Peyer's patch (tissue), 4 donors: ENCODE measurements around the gene IFT81. TPM values are rescaled to one million over a fixed set of nuclear protein-coding genes. Genes with fewer than 3 reads are reported as not detected.
A peak's percentile ranks its signal among the peaks of the same experiment; 100 is the strongest.
"Not testable (repeated sequence)": the region's sequence is repeated elsewhere in the genome, so short reads cannot be mapped to it uniquely, and the experiment has no call there.

ENCODE experiments used
- DNase-seq, 3 donors: peaks; one replicate each; pipeline ENCODE4 v3.0.0-alpha.2; 2017 to 2019
- H3K27ac ChIP-seq, 4 donors: fragments of 200-600 bp; sonication (generic); one replicate each; pipeline ENCODE4 v1.5.1; 2016 to 2019
- H3K27me3 ChIP-seq, 2 donors: fragments of 200-600 bp; sonication (generic); one replicate each; pipeline ENCODE4 v1.5.1; 2019
- H3K36me3 ChIP-seq, 3 donors: fragments of 200-600 bp; sonication (generic); one replicate each; pipeline ENCODE4 v1.5.1; 2016 to 2019
- H3K4me1 ChIP-seq, 4 donors: fragments of 200-600 bp; sonication (generic); one replicate each; pipeline ENCODE4 v1.5.1; 2016 to 2019
- H3K4me3 ChIP-seq, 4 donors: fragments of 200-600 bp; sonication (generic); 1 replicate in 3 of 4; 2 replicates in 1 of 4; pipeline ENCODE4 v1.5.1; 2016 to 2019; ENCODE audit warnings: mild to moderate bottlenecking in 1 of 4
- H3K9me3 ChIP-seq, 4 donors: fragments of 200-600 bp; sonication (generic); one replicate each; pipeline ENCODE4 v1.5.1; 2016 to 2019; ENCODE audit warnings: mild to moderate bottlenecking in 1 of 4
- POLR2A ChIP-seq, 2 donors: fragments of 450-650 bp; IDR thresholded peaks; one replicate each; pipeline ENCODE4 v1.5.1; 2017; ENCODE audit warnings: antibody characterized with exemption in 2 of 2, mild to moderate bottlenecking in 2 of 2, moderate library complexity in 2 of 2
- total RNA-seq, 4 donors: library from RNA; depleted of rRNA; stranded (reverse); fragments of >200 nt; gene quantifications; one replicate each; pipeline ENCODE4 v1.1.0, GENCODE V29; 2016
- TF ChIP-seq, protein P1 (sequence below), 6 experiments: fragments of 450-650 bp in 4 of 6; fragments of 200-600 bp in 2 of 6; sonication (generic) in 1 of 6; IDR thresholded peaks; one replicate each; pipeline ENCODE4 v1.5.1; 2017 to 2019; ENCODE audit warnings: antibody characterized with exemption in 6 of 6, mild to moderate bottlenecking in 3 of 6, moderate library complexity in 1 of 6

Gene IFT81
- total RNA-seq, 4 donors from 2014 or later = 2.5 to 20.6 (median 7.5) TPM

DNA sequence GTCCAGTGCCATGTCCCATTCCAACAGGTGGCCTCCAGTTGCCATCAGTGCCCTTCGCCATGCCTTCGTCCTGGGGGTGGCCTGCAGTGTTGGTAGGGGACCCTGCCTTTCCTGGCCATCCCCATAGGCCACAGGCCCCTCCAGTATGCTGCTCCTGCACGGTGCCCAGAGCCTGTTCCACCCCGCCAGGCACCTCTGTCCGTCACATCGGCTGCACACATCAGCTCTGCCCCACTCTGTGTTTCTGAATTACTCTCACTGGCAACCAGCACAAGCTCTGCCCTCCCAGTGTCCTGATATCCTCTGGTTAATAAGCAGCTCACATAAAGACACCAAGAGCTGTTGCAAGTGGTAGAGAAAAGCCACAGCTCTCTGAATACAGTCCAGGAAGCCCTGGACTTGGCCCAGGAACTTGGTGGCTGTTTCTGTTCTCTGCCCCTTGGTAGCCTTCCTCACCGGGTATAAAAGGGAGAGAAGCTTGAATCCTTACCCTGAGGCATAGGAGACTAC, 125.6 kb downstream of the IFT81 start:
- TF ChIP-seq, protein P1, sequence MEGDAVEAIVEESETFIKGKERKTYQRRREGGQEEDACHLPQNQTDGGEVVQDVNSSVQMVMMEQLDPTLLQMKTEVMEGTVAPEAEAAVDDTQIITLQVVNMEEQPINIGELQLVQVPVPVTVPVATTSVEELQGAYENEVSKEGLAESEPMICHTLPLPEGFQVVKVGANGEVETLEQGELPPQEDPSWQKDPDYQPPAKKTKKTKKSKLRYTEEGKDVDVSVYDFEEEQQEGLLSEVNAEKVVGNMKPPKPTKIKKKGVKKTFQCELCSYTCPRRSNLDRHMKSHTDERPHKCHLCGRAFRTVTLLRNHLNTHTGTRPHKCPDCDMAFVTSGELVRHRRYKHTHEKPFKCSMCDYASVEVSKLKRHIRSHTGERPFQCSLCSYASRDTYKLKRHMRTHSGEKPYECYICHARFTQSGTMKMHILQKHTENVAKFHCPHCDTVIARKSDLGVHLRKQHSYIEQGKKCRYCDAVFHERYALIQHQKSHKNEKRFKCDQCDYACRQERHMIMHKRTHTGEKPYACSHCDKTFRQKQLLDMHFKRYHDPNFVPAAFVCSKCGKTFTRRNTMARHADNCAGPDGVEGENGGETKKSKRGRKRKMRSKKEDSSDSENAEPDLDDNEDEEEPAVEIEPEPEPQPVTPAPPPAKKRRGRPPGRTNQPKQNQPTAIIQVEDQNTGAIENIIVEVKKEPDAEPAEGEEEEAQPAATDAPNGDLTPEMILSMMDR (IDR thresholded peaks at IDR 0.05) = peak in 1 of 6 experiments; percentile 12
- TF ChIP-seq POLR2A (IDR thresholded peaks at IDR 0.05) = peak; percentile 74 to 94
- H3K27ac ChIP-seq = peak overlapping the region in 3 of 4 donors; percentile 82 to 94 (median 88)
- no peaks in the 10 kb centered on the region for H3K27me3 ChIP-seq
- peaks cover 0 to 55% (median 9%) of the 10 kb centered on the region in 4 donors for H3K4me1 ChIP-seq
- DNase-seq = peak in 2 of 3 donors; percentile 77 to 80
- no peaks in the 10 kb centered on the region for H3K9me3 ChIP-seq
- peak overlapping the region in 2 of 4 donors; percentile 4 to 16 for H3K4me3 ChIP-seq
- H3K36me3 ChIP-seq = no peaks in the 10 kb centered on the region

DNA sequence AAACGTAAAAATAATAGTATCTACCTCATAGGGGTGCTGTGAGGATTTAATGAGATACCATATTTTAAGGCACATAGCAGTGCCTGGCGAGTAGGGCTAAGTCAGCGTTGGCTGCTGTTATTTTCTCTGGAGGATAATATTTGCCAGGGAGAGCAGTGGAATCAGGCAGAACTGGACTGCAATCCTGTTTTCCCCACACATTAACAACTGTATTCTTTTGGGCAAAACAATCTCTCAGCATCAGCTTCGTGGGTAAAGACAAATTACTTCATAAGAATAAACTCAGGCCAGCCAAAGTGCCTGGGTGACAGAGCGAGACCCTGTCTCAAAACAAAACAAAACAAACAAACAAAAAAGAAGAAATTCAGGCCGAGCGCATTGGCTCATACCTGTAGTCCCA, 127.2 kb downstream of the IFT81 start:
- no peaks in the 10 kb centered on the region for H3K9me3 ChIP-seq
- no peaks in the 10 kb centered on the region for H3K36me3 ChIP-seq
- no peak for DNase-seq
- H3K4me3 ChIP-seq = no peak overlapping the region
- no peak overlapping the region for H3K27ac ChIP-seq
- TF ChIP-seq, protein P1 (IDR thresholded peaks at IDR 0.05) = no peak
- TF ChIP-seq POLR2A (IDR thresholded peaks at IDR 0.05) = no peak
- H3K27me3 ChIP-seq = no peaks in the 10 kb centered on the region
- H3K4me1 ChIP-seq = peaks cover 0 to 43% (median 7%) of the 10 kb centered on the region in 4 donors

DNA sequence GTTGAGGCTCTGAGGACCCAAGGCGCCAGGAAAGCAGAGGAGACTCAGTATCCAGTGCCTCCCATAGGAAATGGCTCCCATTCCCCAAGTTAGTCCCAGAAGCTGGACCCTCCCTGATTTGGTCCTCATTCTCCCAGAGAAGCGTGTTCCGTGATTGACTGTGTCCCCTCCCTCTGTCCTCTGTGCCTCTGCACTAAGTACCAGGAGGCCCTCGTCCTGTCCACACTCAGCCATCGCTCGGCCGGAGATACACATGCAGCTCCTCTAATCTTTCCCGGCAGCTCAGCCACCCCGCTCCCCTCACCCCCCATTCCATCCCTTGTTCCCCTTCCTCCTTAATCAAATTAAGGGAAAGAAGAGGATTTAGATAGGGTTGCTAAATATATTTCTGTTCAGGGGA, 128.6 kb downstream of the IFT81 start:
- H3K27me3 ChIP-seq = no peaks in the 10 kb centered on the region
- DNase-seq = no peak

DNA sequence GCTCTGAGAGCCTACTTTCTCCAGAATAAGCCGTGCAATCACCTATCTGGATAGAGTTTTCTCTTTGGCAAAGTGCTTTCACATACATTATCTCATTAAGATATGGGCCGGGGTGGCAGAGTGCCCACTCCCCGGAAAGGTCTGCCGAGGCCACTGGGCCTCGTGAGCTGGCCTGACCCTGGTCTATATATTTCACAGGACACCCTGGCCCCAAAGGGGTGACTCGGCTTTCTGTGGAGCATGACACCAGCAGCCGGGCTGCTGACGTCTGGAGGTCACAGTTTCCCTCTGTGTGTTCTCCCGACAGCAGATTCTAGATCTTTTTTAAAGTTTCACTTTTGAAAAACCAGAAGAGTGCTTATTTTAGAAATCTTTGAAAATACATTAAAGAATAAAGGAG, 129.0 kb downstream of the IFT81 start:
- Histone ChIP-seq H3K4me1 (peaks cover 0 to 43% (median 5%) of the 10 kb centered on the region in 4 donors), H3K27ac (peak overlapping the region in 3 of 4 donors; percentile 6 to 34 (median 17)), H3K36me3 (no peaks in the 10 kb centered on the region), H3K9me3 (no peaks in the 10 kb centered on the region), H3K4me3 (no peak overlapping the region), H3K27me3 (no peaks in the 10 kb centered on the region)
- peak in 1 of 3 donors; percentile 64 for DNase-seq
- TF ChIP-seq, protein P1 (IDR thresholded peaks at IDR 0.05) = no peak
- no peak for TF ChIP-seq POLR2A (IDR thresholded peaks at IDR 0.05)

More for the DNA sequence above, 128.6 kb downstream of the IFT81 start:
- Histone ChIP-seq H3K4me1 (peaks cover 0 to 44% (median 5%) of the 10 kb centered on the region in 4 donors), H3K4me3 (no peak overlapping the region), H3K27ac (peak overlapping the region in 3 of 4 donors; percentile 6 to 34 (median 17)), H3K9me3 (no peaks in the 10 kb centered on the region), H3K36me3 (no peaks in the 10 kb centered on the region)
- no peak for TF ChIP-seq POLR2A (IDR thresholded peaks at IDR 0.05)
- TF ChIP-seq, protein P1 (IDR thresholded peaks at IDR 0.05) = no peak

DNA sequence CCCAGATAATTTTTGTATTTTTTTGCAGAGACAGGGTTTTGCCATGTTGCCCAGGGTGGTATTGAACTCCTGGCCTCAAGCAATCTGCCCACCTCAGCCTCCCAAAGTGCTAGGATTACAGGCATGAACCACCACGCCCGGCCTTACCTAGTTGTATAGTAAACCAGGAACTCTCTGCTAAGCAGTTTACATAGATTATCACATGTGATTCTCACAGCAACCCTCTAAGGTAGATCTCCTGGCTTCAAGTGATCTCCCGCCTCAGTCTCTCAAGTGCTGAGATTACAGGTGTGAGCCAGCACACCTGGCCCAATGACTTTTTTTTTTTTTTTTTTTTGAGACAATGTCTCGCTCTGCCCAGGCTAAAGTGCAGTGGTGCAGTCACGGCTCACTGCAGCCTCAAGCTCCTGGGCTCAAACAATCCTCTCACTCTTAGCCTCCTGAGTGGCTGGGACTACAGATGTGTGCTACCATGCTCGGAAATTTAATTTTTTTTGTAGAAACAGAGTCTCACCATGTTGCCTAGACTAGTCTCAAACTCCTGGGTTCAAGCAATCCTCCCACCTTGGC, 130.9 kb downstream of the IFT81 start:
- H3K27me3 ChIP-seq = no peaks in the 10 kb centered on the region
- peaks cover 0 to 25% (median 2%) of the 10 kb centered on the region in 4 donors for H3K4me1 ChIP-seq
- no peak overlapping the region for H3K4me3 ChIP-seq
- no peak for TF ChIP-seq POLR2A (IDR thresholded peaks at IDR 0.05)
- TF ChIP-seq, protein P1 (IDR thresholded peaks at IDR 0.05) = no peak
- peak in 1 of 3 donors; percentile 51 for DNase-seq
- H3K27ac ChIP-seq = peak overlapping the region in 2 of 4 donors; percentile 16 to 63
- H3K36me3 ChIP-seq = no peaks in the 10 kb centered on the region
- no peaks in the 10 kb centered on the region for H3K9me3 ChIP-seq

DNA sequence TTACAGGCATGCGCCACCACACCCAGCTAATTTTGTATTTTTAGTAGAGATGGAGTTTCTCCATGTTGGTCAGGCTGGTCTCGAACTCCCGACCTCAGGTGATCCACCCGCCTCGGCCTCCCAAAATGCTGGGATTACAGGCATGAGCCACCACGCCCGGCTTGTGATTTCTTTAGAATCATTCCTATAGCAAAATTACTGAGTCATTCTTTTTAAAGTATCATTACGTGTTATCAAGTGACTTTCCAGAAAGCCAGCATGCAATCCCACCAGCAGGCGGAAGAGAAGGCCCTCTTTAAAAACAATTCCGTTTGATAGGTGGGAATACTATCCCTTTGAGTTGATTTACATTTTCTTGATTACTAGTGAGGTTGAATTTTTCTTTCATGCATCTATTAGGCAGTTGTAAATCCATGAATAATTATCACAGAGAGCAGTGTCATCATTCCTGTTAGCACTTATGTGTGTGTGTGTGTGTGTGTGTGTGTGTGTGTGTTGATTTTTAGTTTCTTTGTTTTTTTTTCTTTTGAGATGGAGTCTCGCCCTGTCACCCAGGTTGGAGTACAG, 131.8 kb downstream of the IFT81 start:
- H3K9me3 ChIP-seq, H3K27me3 ChIP-seq, DNase-seq, H3K4me3 ChIP-seq, H3K36me3 ChIP-seq: not testable (repeated sequence)
- Histone ChIP-seq H3K4me1 (peaks cover 0 to 18% (median 0%) of the 10 kb centered on the region in 4 donors), H3K27ac (peak overlapping the region in 2 of 4 donors; percentile 75 to 80)
